ENCODE data around the gene ASB2. TPM values are rescaled to one million over a fixed set of nuclear protein-coding genes. Genes with fewer than 3 reads are reported as not detected.

The ASB2 gene
- total RNA-seq, 1 donor from 2014 or later = 21.6 TPM

- Mint-ChIP-seq H3K36me3 (ENCODE audit: low read depth) (peaks cover 40% of the 10 kb centered on the region), H3K27me3 (no peaks in the 10 kb centered on the region), H3K27ac (peak overlapping the region; percentile 79), H3K4me1 (peaks cover 23% of the 10 kb centered on the region), H3K9me3 (no peaks in the 10 kb centered on the region), H3K4me3 (peak overlapping the region; percentile 69)
- peak; percentile 98 for DNase-seq
- intact Hi-C loops (cut with micrococcal nuclease) = loop anchor here (1.0 to 5.0 kb wide), 8 partner anchors 12 to 243 kb away; no protein-coding TSS in a partner anchor
These were observed 36.8 kb downstream of the ASB2 start for GRCh38 chr14:93939304-93940229.

- peak overlapping the region; percentile 63 for H3K27ac Mint-ChIP-seq
- intact Hi-C loops (cut with micrococcal nuclease) = loop anchor here (1.0 to 5.0 kb wide), 8 partner anchors 12 to 243 kb away; no protein-coding TSS in a partner anchor
- H3K4me3 Mint-ChIP-seq = peak overlapping the region; percentile 69
- H3K4me1 Mint-ChIP-seq = peaks cover 21% of the 10 kb centered on the region
- H3K27me3 Mint-ChIP-seq = no peaks in the 10 kb centered on the region
- DNase-seq = no peak
- H3K36me3 Mint-ChIP-seq (ENCODE audit: low read depth) = peaks cover 41% of the 10 kb centered on the region
- H3K9me3 Mint-ChIP-seq = no peaks in the 10 kb centered on the region
These were observed 37.5 kb downstream of the ASB2 start for GRCh38 chr14:93938751-93939303.

GRCh38 chr14:93937519-93937918 lies 38.9 kb downstream of the ASB2 start:
- Mint-ChIP-seq H3K9me3 (no peaks in the 10 kb centered on the region), H3K27ac (no peak overlapping the region), H3K36me3 (ENCODE audit: low read depth) (peaks cover 40% of the 10 kb centered on the region), H3K4me1 (peaks cover 21% of the 10 kb centered on the region), H3K27me3 (no peaks in the 10 kb centered on the region), H3K4me3 (peak overlapping the region; percentile 32)
- DNase-seq = no peak
- intact Hi-C loops (cut with micrococcal nuclease) = loop anchor here (5.0 kb wide), 1 partner anchor 245 kb away; no protein-coding TSS in a partner anchor

- Mint-ChIP-seq H3K4me3 (no peak overlapping the region), H3K4me1 (peaks cover 21% of the 10 kb centered on the region), H3K27me3 (no peaks in the 10 kb centered on the region), H3K9me3 (no peaks in the 10 kb centered on the region), H3K36me3 (ENCODE audit: low read depth) (peaks cover 40% of the 10 kb centered on the region), H3K27ac (no peak overlapping the region)
- no peak for DNase-seq
- intact Hi-C loops (cut with micrococcal nuclease) = loop anchor here (5.0 kb wide), 1 partner anchor 245 kb away; no protein-coding TSS in a partner anchor
These were observed 39.4 kb downstream of the ASB2 start for GRCh38 chr14:93936926-93937325.

GRCh38 chr14:93936245-93936644 lies 40.1 kb downstream of the ASB2 start:
- Mint-ChIP-seq H3K36me3 (ENCODE audit: low read depth) (peaks cover 34% of the 10 kb centered on the region), H3K27ac (no peak overlapping the region), H3K4me3 (no peak overlapping the region), H3K27me3 (no peaks in the 10 kb centered on the region), H3K4me1 (peaks cover 19% of the 10 kb centered on the region), H3K9me3 (no peaks in the 10 kb centered on the region)
- intact Hi-C loops (cut with micrococcal nuclease) = loop anchor here (5.0 kb wide), 1 partner anchor 246 kb away; no protein-coding TSS in a partner anchor
- DNase-seq = peak; percentile 68

- no peaks in the 10 kb centered on the region for H3K27me3 Mint-ChIP-seq
- H3K4me3 Mint-ChIP-seq = no peak overlapping the region
- no peaks in the 10 kb centered on the region for H3K9me3 Mint-ChIP-seq
- no peak for DNase-seq
- no peak overlapping the region for H3K27ac Mint-ChIP-seq
- H3K36me3 Mint-ChIP-seq (ENCODE audit: low read depth) = peaks cover 28% of the 10 kb centered on the region
- intact Hi-C loops (cut with micrococcal nuclease) = loop anchor here (5.0 kb wide), 1 partner anchor 247 kb away; no protein-coding TSS in a partner anchor
- peaks cover 10% of the 10 kb centered on the region for H3K4me1 Mint-ChIP-seq
These were observed 41.2 kb downstream of the ASB2 start for GRCh38 chr14:93935213-93935612.

- no peaks in the 10 kb centered on the region for H3K9me3 Mint-ChIP-seq
- DNase-seq = no peak
- intact Hi-C loops (cut with micrococcal nuclease) = no loop called here
- no peak overlapping the region for H3K27ac Mint-ChIP-seq
- H3K27me3 Mint-ChIP-seq = no peaks in the 10 kb centered on the region
- H3K4me1 Mint-ChIP-seq = peaks cover 3% of the 10 kb centered on the region
- H3K36me3 Mint-ChIP-seq (ENCODE audit: low read depth) = peaks cover 22% of the 10 kb centered on the region
- no peak overlapping the region for H3K4me3 Mint-ChIP-seq
These were observed 43.7 kb downstream of the ASB2 start for GRCh38 chr14:93932642-93933041.

GRCh38 chr14:93930989-93931307 lies 45.4 kb downstream of the ASB2 start:
- no peak for DNase-seq
- Mint-ChIP-seq H3K27ac (no peak overlapping the region), H3K4me3 (no peak overlapping the region), H3K4me1 (no peaks in the 10 kb centered on the region), H3K27me3 (no peaks in the 10 kb centered on the region), H3K36me3 (ENCODE audit: low read depth) (peaks cover 12% of the 10 kb centered on the region), H3K9me3 (no peaks in the 10 kb centered on the region)
- intact Hi-C loops (cut with micrococcal nuclease) = no loop called here

GRCh38 chr14:93930296-93930988 lies 45.9 kb downstream of the ASB2 start:
- DNase-seq = no peak
- no peaks in the 10 kb centered on the region for H3K4me1 Mint-ChIP-seq
- no peaks in the 10 kb centered on the region for H3K9me3 Mint-ChIP-seq
- peaks cover 12% of the 10 kb centered on the region for H3K36me3 Mint-ChIP-seq (ENCODE audit: low read depth)
- H3K4me3 Mint-ChIP-seq = no peak overlapping the region
- intact Hi-C loops (cut with micrococcal nuclease) = no loop called here
- no peak overlapping the region for H3K27ac Mint-ChIP-seq
- H3K27me3 Mint-ChIP-seq = no peaks in the 10 kb centered on the region

- Mint-ChIP-seq H3K9me3 (no peaks in the 10 kb centered on the region), H3K4me1 (no peaks in the 10 kb centered on the region), H3K36me3 (ENCODE audit: low read depth) (peaks cover 8% of the 10 kb centered on the region), H3K27ac (no peak overlapping the region), H3K27me3 (no peaks in the 10 kb centered on the region), H3K4me3 (no peak overlapping the region)
- DNase-seq = no peak
- intact Hi-C loops (cut with micrococcal nuclease) = no loop called here
These were observed 46.7 kb downstream of the ASB2 start for GRCh38 chr14:93929657-93930056.

- Mint-ChIP-seq H3K4me3 (no peak overlapping the region), H3K36me3 (ENCODE audit: low read depth) (peaks cover 3% of the 10 kb centered on the region), H3K4me1 (no peaks in the 10 kb centered on the region), H3K9me3 (no peaks in the 10 kb centered on the region), H3K27me3 (no peaks in the 10 kb centered on the region), H3K27ac (no peak overlapping the region)
- intact Hi-C loops (cut with micrococcal nuclease) = no loop called here
- DNase-seq = no peak
These were observed 47.3 kb downstream of the ASB2 start for GRCh38 chr14:93929048-93929535.

- Mint-ChIP-seq H3K36me3 (ENCODE audit: low read depth) (peaks cover under 1% of the 10 kb centered on the region), H3K27ac (no peak overlapping the region), H3K4me1 (no peaks in the 10 kb centered on the region), H3K27me3 (no peaks in the 10 kb centered on the region), H3K9me3 (no peaks in the 10 kb centered on the region), H3K4me3 (no peak overlapping the region)
- no peak for DNase-seq
- intact Hi-C loops (cut with micrococcal nuclease) = no loop called here
These were observed 48.0 kb downstream of the ASB2 start for GRCh38 chr14:93928184-93929047.

- intact Hi-C loops (cut with micrococcal nuclease) = no loop called here
- H3K9me3 Mint-ChIP-seq = no peaks in the 10 kb centered on the region
- H3K4me3 Mint-ChIP-seq = no peak overlapping the region
- H3K36me3 Mint-ChIP-seq (ENCODE audit: low read depth) = no peaks in the 10 kb centered on the region
- H3K27ac Mint-ChIP-seq = no peak overlapping the region
- H3K4me1 Mint-ChIP-seq = no peaks in the 10 kb centered on the region
- DNase-seq = no peak
- no peaks in the 10 kb centered on the region for H3K27me3 Mint-ChIP-seq
These were observed 48.6 kb downstream of the ASB2 start for GRCh38 chr14:93927800-93928145.

All from activated CD4-positive, alpha-beta T cell treated with anti-CD3 and anti-CD28 coated beads, Interleukin-2, amount 10 ng/mL, durations not matched to agents 24 days and 14 days (primary cell).